Activated T-helper 17 cell treated with anti-CD3 and anti-CD28 coated beads, Interleukin-2, amount 50 U/mL, for 72 hours (primary cell): Measurements from ENCODE around the gene DMWD. TPM values are rescaled to one million over a fixed set of nuclear protein-coding genes. Genes with fewer than 3 reads are reported as not detected.

Source experiments
- ATAC-seq: fragments of 150-1000 bp; cut with Tn5 transposase; replicated peaks from 2 replicates; pipeline ENCODE4 v1.10.0; 2021; ENCODE audit warnings: mild to moderate bottlenecking, moderate library complexity
- H3K27ac Mint-ChIP-seq: one replicate; pipeline ENCODE4 v1.8.0; 2022; ENCODE audit warnings: mixed read lengths
- H3K27me3 Mint-ChIP-seq: one replicate; pipeline ENCODE4 v1.8.0; 2022; ENCODE audit warnings: mixed read lengths
- H3K36me3 Mint-ChIP-seq: one replicate; pipeline ENCODE4 v1.8.0; 2022; ENCODE audit warnings: low read depth, mild to moderate bottlenecking, mixed read lengths
- H3K4me1 Mint-ChIP-seq: one replicate; pipeline ENCODE4 v1.8.0; 2022; ENCODE audit warnings: mixed read lengths
- H3K4me3 Mint-ChIP-seq: one replicate; pipeline ENCODE4 v1.8.0; 2022; ENCODE audit warnings: mild to moderate bottlenecking, mixed read lengths
- H3K9me3 Mint-ChIP-seq: one replicate; pipeline ENCODE4 v1.8.0; 2022; ENCODE audit warnings: mixed read lengths
- total RNA-seq, 2 donors: library from RNA; stranded (reverse); gene quantifications; one replicate each; pipeline ENCODE4 v1.2.3, GENCODE V29; 2022

DMWD gene
- total RNA-seq, 2 donors from 2014 or later, result 33.1 to 38.9 TPM

DNA sequence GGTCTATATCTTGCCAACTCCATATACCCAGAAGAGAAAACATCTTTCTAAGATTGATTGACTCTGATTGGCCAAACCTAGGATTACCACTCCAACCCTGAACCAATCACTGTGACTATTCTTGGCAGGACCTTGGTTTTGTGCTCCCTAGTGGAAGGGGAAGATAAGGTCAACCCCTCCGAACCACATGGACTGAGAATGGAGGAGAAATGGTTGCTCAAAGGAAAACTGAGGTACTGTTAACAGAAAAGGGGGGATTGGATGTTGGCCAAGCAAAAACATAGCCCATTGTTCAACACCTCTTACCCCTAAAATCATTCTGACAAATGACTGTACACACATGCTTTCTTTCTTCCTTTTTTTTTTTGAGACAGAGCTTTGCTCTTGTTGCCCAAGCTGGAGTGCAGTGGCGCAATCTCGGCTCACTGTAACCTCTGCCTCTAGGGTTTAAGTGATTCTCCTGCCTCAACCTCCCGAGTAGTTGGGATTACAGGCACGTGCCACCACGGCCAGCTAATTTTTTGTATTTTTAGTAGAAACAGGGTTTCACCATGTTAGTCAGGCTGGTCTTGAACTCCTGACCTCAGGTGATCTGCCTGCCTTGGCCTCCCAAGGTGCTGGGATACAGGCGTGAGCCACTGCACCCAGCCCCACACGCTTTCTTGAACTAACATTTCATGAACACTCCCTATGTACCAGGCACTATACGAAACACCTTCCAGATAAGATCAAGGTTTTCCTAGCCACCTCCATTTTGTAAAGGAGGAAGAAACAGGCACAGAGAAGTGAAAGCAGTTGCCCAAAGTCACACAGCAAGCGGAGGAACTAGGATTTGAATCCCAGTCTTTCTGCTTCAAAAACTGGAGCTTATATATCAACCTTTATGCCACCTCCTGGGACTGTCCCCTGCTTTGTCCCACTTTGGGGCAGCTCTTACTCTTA is 52.9 kb downstream of the DMWD start:
- Mint-ChIP-seq H3K4me1 (no peaks in the 10 kb centered on the region), H3K27ac (no peak overlapping the region), H3K36me3 (no peaks in the 10 kb centered on the region), H3K9me3 (no peaks in the 10 kb centered on the region), H3K27me3 (peaks cover 6% of the 10 kb centered on the region), H3K4me3 (no peak overlapping the region)
- ATAC-seq, result no peak

DNA sequence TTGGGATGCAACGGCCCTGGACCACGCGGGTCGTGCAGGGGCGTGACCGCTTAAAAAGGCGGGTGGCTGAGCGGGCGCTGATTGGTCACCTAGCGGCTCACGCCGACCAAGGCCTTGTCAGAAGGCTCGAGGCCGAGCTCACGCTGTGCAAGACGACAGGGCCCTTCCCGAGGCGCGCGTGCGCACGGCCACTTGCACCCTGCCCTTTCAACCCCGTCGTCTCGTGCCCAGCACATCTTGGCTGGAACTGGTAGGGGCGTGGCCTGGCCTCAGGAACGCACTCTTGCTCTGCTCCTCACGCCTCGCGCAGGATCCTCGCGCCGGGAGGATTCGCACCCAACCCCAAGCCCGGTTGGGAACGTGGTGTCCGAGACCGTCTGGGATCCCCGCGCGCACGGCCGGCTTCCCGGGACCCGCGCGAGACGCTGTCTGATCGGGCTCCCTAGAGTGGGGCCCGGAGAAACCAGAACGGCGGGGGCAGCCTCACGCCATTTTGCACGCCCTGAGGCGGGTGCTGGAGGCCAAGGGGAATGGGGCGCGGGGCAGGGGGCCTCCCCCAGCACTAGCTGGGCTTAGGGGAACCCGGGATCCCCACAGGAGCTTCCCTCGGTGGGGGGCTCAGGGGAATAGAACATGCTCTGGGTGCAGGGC is 59.4 kb downstream of the DMWD start, which contains the start of gene MEIOSIN:
Gene MEIOSIN, plus strand, starts transcription at position 280 of the 651 bp plus-strand sequence. CDS start 1,938 bp downstream, outside the sequence.
- Mint-ChIP-seq H3K9me3 (no peaks in the 10 kb centered on the region), H3K36me3 (peaks cover 10% of the 10 kb centered on the region), H3K4me1 (peaks cover 12% of the 10 kb centered on the region), H3K27ac (no peak within 1 kb of the TSS), H3K27me3 (no peaks in the 10 kb centered on the region), H3K4me3 (no peak within 1 kb of the TSS)
- ATAC-seq, result no peak

Other genes with a start within 250 kb of the DMWD start
- 10 to 100 TPM; 18.7 to 20.6 TPM for gene OPA3, start 208.0 kb downstream of the DMWD start, total RNA-seq
- under 1 TPM in 1 of 2 donors, not detected in 1; 0.13 TPM for gene GPR4, start 190.6 kb downstream of the DMWD start, total RNA-seq
- 100 to 1,000 TPM; 117 to 184 TPM for gene EML2, start 153.4 kb downstream of the DMWD start, total RNA-seq
- 10 to 100 TPM in 1 of 2 donors, 1 to 10 TPM in 1; 7.5 to 32.3 TPM for gene GIPR, start 124.6 kb downstream of the DMWD start, total RNA-seq
- 100 to 1,000 TPM; 544 to 752 TPM for gene SNRPD2, start 100.9 kb downstream of the DMWD start, total RNA-seq
- gene QPCTL, start 100.2 kb downstream of the DMWD start, total RNA-seq, result 10 to 100 TPM; 13.6 to 15.5 TPM
- 10 to 100 TPM; 39.4 to 44.3 TPM for gene FBXO46, start 61.9 kb downstream of the DMWD start, total RNA-seq
- gene MEIOSIN, start 59.4 kb downstream of the DMWD start, total RNA-seq, result under 1 TPM in 1 of 2 donors, not detected in 1; 0.37 TPM
- gene SIX5, start 23.6 kb downstream of the DMWD start, total RNA-seq, result 1 to 10 TPM; 1.2 to 2.4 TPM
- gene DMPK, start 10.4 kb downstream of the DMWD start, total RNA-seq, result 10 to 100 TPM; 18.1 to 24.6 TPM
- under 1 TPM; 0.26 to 0.40 TPM for gene RSPH6A, start 22.5 kb upstream of the DMWD start, total RNA-seq
- gene SYMPK, start 70.3 kb upstream of the DMWD start, total RNA-seq, result 100 to 1,000 TPM in 1 of 2 donors, 10 to 100 TPM in 1; 98.2 to 122 TPM
- 1 to 10 TPM in 1 of 2 donors, under 1 TPM in 1; 0.32 to 1.9 TPM for gene FOXA3, start 71.5 kb upstream of the DMWD start, total RNA-seq
- 10 to 100 TPM; 13.5 to 16.4 TPM for gene IRF2BP1, start 93.3 kb upstream of the DMWD start, total RNA-seq
- 1 to 10 TPM; 7.4 to 7.6 TPM for gene MYPOP, start 109.8 kb upstream of the DMWD start, total RNA-seq
- gene NANOS2, start 121.9 kb upstream of the DMWD start, total RNA-seq, result not detected
- gene NOVA2, start 181.0 kb upstream of the DMWD start, total RNA-seq, result under 1 TPM in 1 of 2 donors, not detected in 1; 0.03 TPM
- gene CCDC61, start 202.6 kb upstream of the DMWD start, total RNA-seq, result 10 to 100 TPM; 24.3 to 27.6 TPM
- not detected for gene PGLYRP1, start 230.2 kb upstream of the DMWD start, total RNA-seq
- not detected for gene IGFL4, start 248.2 kb upstream of the DMWD start, total RNA-seq